ENCODE data around the gene CPSF3.

DNA sequence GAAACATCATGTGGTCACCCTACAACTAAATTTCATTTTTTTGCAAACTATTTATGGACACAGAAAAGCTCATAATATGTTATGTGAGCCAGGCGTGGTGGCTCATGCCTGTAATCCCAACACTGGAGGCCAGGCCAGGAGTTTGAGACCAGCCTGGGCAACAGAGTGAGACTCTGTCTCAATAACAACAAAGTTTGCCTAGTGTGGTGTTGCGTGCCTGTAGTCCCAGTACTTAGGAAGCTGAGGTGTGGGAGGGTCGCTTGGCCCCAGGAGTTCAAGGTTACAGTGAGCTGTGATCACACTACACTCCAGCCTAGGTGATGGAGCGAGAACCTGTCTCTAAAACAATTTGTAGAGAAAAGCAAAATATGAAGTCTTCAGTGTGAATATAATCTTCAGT is 56.7 kb downstream of the CPSF3 start:
- no peak for TF ChIP-seq ZSCAN5A (tag by site-specific recombination; IDR thresholded peaks at IDR 0.05)
- no peak for TF ChIP-seq REST (tag by site-specific recombination; IDR thresholded peaks at IDR 0.05)
- no peak for TF ChIP-seq ZNF629 (tag by site-specific recombination; IDR thresholded peaks at IDR 0.05)
- TF ChIP-seq ZNF10 (tag by site-specific recombination; IDR thresholded peaks at IDR 0.05) = no peak
- TF ChIP-seq ZNF530 (tag by site-specific recombination; IDR thresholded peaks at IDR 0.05; ENCODE audit: low read depth) = no peak
- TF ChIP-seq, protein P1, sequence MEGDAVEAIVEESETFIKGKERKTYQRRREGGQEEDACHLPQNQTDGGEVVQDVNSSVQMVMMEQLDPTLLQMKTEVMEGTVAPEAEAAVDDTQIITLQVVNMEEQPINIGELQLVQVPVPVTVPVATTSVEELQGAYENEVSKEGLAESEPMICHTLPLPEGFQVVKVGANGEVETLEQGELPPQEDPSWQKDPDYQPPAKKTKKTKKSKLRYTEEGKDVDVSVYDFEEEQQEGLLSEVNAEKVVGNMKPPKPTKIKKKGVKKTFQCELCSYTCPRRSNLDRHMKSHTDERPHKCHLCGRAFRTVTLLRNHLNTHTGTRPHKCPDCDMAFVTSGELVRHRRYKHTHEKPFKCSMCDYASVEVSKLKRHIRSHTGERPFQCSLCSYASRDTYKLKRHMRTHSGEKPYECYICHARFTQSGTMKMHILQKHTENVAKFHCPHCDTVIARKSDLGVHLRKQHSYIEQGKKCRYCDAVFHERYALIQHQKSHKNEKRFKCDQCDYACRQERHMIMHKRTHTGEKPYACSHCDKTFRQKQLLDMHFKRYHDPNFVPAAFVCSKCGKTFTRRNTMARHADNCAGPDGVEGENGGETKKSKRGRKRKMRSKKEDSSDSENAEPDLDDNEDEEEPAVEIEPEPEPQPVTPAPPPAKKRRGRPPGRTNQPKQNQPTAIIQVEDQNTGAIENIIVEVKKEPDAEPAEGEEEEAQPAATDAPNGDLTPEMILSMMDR (tag by site-specific recombination; IDR thresholded peaks at IDR 0.05) = no peak
- TF ChIP-seq, protein P2, sequence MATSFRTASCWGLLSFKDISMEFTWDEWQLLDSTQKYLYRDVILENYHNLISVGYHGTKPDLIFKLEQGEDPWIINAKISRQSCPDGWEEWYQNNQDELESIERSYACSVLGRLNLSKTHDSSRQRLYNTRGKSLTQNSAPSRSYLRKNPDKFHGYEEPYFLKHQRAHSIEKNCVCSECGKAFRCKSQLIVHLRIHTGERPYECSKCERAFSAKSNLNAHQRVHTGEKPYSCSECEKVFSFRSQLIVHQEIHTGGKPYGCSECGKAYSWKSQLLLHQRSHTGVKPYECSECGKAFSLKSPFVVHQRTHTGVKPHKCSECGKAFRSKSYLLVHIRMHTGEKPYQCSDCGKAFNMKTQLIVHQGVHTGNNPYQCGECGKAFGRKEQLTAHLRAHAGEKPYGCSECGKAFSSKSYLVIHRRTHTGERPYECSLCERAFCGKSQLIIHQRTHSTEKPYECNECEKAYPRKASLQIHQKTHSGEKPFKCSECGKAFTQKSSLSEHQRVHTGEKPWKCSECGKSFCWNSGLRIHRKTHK (tag by site-specific recombination; IDR thresholded peaks at IDR 0.05) = no peak
- no peak for TF ChIP-seq ZNF324 (tag by site-specific recombination; IDR thresholded peaks at IDR 0.05)
- TF ChIP-seq ZNF747 (tag by site-specific recombination; IDR thresholded peaks at IDR 0.05) = no peak
- TF ChIP-seq ZNF274 (IDR thresholded peaks at IDR 0.05; ENCODE audit: low read length) = no peak
- TF ChIP-seq ZNF274 (tag by site-specific recombination; IDR thresholded peaks at IDR 0.05; ENCODE audit: borderline replicate concordance) = no peak
